Nucleus accumbens (tissue), 56 donors: ENCODE data around the gene MELTF.
A peak's percentile ranks its signal among the peaks of the same experiment; 100 is the strongest.

Experiments used
- DNase-seq, 56 donors: peaks; one replicate each; lab custom pipeline; 2025; lab: John Stamatoyannopoulos, UW

Gene MELTF

GRCh38 chr3:197012540-197012883 lies 17.1 kb downstream of the MELTF start:
- no peak for DNase-seq

GRCh38 chr3:197011780-197012539 lies 17.7 kb downstream of the MELTF start:
- DNase-seq = no peak

GRCh38 chr3:197010556-197011351 lies 18.9 kb downstream of the MELTF start:
- no peak for DNase-seq

- no peak for DNase-seq
Measured at GRCh38 chr3:197009532-197010019, 20.0 kb downstream of the MELTF start.

GRCh38 chr3:197008436-197009209 lies 21.0 kb downstream of the MELTF start:
- no peak for DNase-seq

- no peak for DNase-seq
Measured at GRCh38 chr3:197007953-197008352, 21.7 kb downstream of the MELTF start.

- DNase-seq = no peak
Measured at GRCh38 chr3:197007296-197007940, 22.2 kb downstream of the MELTF start.

GRCh38 chr3:197006860-197007259 lies 22.8 kb downstream of the MELTF start:
- no peak for DNase-seq

- no peak for DNase-seq
Measured at GRCh38 chr3:197006446-197006845, 23.2 kb downstream of the MELTF start.

- DNase-seq = peak in 6 of 56 donors; percentile 13 to 49 (median 34)
Measured at GRCh38 chr3:197003461-197004385, 25.9 kb downstream of the MELTF start.

GRCh38 chr3:197002701-197003454 lies 26.7 kb downstream of the MELTF start:
- peak in 46 of 56 donors; percentile 12 to 84 (median 56) for DNase-seq

GRCh38 chr3:197001972-197002700 lies 27.5 kb downstream of the MELTF start:
- DNase-seq = peak in 39 of 56 donors; percentile 13 to 81 (median 50)

- peak in 2 of 56 donors; percentile 32 to 42 for DNase-seq
Measured at GRCh38 chr3:197001106-197001971, 28.3 kb downstream of the MELTF start.

GRCh38 chr3:197000211-197000610 lies 29.4 kb downstream of the MELTF start:
- no peak for DNase-seq

- DNase-seq = no peak
Measured at GRCh38 chr3:196998966-196999760, 30.5 kb downstream of the MELTF start.

GRCh38 chr3:196997311-196997710 lies 32.3 kb downstream of the MELTF start:
- no peak for DNase-seq
